GM23338 (cell line): Measurements from ENCODE around the gene TLCD4. TPM values are rescaled to one million over a fixed set of nuclear protein-coding genes. Genes with fewer than 3 reads are reported as not detected.

Source experiments
- ATAC-seq: fragments of 200-7000 bp; cut with Tn5 transposase; 3 replicates; pipeline ENCODE4 v1.9.1; 2020
- DNase-seq: peaks from one replicate; pipeline ENCODE4 v3.0.0-alpha.2; 2015; ENCODE audit warnings: low spot score
- H2AFZ ChIP-seq: fragments of 200-600 bp; sonication (generic); 2 replicates; pipeline ENCODE4 v1.8.0; 2016; ENCODE audit warnings: antibody characterized with exemption, mild to moderate bottlenecking, moderate library complexity
- H3F3A ChIP-seq: fragments of 200-600 bp; sonication (generic); replicated peaks from 2 replicates; pipeline ENCODE4 v1.8.0; 2017; ENCODE audit warnings: antibody characterized with exemption, mixed run types, low read depth
- H3K27ac ChIP-seq: fragments of 200-600 bp; sonication (generic); 2 replicates; pipeline ENCODE4 v1.6.1; 2016; ENCODE audit warnings: low read depth
- H3K27me3 ChIP-seq: fragments of 200-600 bp; sonication (generic); 2 replicates; pipeline ENCODE4 v1.8.0; 2016; ENCODE audit warnings: mild to moderate bottlenecking, mixed run types, moderate library complexity; ENCODE audit not compliant: insufficient read depth
- H3K36me3 ChIP-seq: fragments of 200-600 bp; sonication (generic); 2 replicates; pipeline ENCODE4 v1.8.0; 2016; ENCODE audit warnings: mild to moderate bottlenecking; ENCODE audit not compliant: insufficient read depth
- H3K4me1 ChIP-seq: fragments of 200-600 bp; sonication (generic); 2 replicates; pipeline ENCODE4 v1.8.0; 2016; ENCODE audit warnings: mild to moderate bottlenecking, moderate library complexity; ENCODE audit not compliant: insufficient read depth
- H3K4me2 ChIP-seq: fragments of 200-600 bp; sonication (generic); 2 replicates; pipeline ENCODE4 v1.7.1; 2017; ENCODE audit warnings: mixed run types
- H3K4me3 ChIP-seq: fragments of 200-600 bp; sonication (generic); 2 replicates; pipeline ENCODE4 v1.6.1; 2016; ENCODE audit warnings: mixed run types
- H3K79me2 ChIP-seq: fragments of 200-600 bp; sonication (generic); replicated peaks from 2 replicates; pipeline ENCODE4 v1.8.0; 2017; ENCODE audit warnings: mild to moderate bottlenecking; ENCODE audit not compliant: insufficient read depth
- H3K9me2 ChIP-seq: fragments of 200-600 bp; sonication (generic); 2 replicates; pipeline ENCODE4 v1.8.0; 2017; ENCODE audit not compliant: insufficient read depth
- H4K20me1 ChIP-seq: fragments of 200-600 bp; sonication (generic); replicated peaks from 2 replicates; pipeline ENCODE4 v1.8.0; 2017; ENCODE audit warnings: mild to moderate bottlenecking; ENCODE audit not compliant: insufficient read depth
- H3K27ac Mint-ChIP-seq: 2 replicates; pipeline ENCODE4 v1.8.0; 2020; ENCODE audit warnings: inconsistent platforms, mild to moderate bottlenecking, moderate library complexity, mixed read lengths
- H3K27me3 Mint-ChIP-seq: 3 replicates; pipeline ENCODE4 v1.8.0; 2022; ENCODE audit warnings: low read depth, mild to moderate bottlenecking, moderate library complexity, mixed read lengths, inconsistent platforms; ENCODE audit not compliant: insufficient read depth, poor library complexity
- H3K36me3 Mint-ChIP-seq: 3 replicates; pipeline ENCODE4 v1.8.0; 2021; ENCODE audit warnings: low read depth, mild to moderate bottlenecking, inconsistent platforms, moderate library complexity, mixed read lengths
- H3K4me1 Mint-ChIP-seq: 3 replicates; pipeline ENCODE4 v1.8.0; 2020; ENCODE audit warnings: mild to moderate bottlenecking, inconsistent platforms, mixed read lengths
- H3K4me3 Mint-ChIP-seq: 3 replicates; pipeline ENCODE4 v1.8.0; 2021; ENCODE audit warnings: moderate library complexity, mild to moderate bottlenecking, inconsistent platforms, mixed read lengths
- H3K9me3 Mint-ChIP-seq: 3 replicates; pipeline ENCODE4 v1.8.0; 2020; ENCODE audit warnings: moderate library complexity, mild to moderate bottlenecking, inconsistent platforms, mixed read lengths
- CREB1 ChIP-seq: fragments of 250-450 bp; sonication (Bioruptor Pico); IDR thresholded peaks from 2 replicates; pipeline ENCODE4 v1.5.0; 2020; ENCODE audit warnings: low read depth, mild to moderate bottlenecking, moderate library complexity
- EZH2 ChIP-seq: fragments of 200-600 bp; sonication (generic); IDR thresholded peaks from one replicate; pipeline ENCODE4 v1.8.0; 2017; ENCODE audit warnings: antibody characterized with exemption, mild to moderate bottlenecking, low read depth; ENCODE audit not compliant: unreplicated experiment
- EZH2phosphoT487 ChIP-seq: fragments of 200-600 bp; sonication (generic); IDR thresholded peaks from one replicate; pipeline ENCODE4 v1.8.1; 2018; ENCODE audit warnings: antibody characterized with exemption; ENCODE audit not compliant: unreplicated experiment
- JUNB ChIP-seq: IDR thresholded peaks from one replicate; pipeline ENCODE4 v1.6.1; 2016; ENCODE audit warnings: antibody characterized with exemption; ENCODE audit not compliant: unreplicated experiment
- NANOG ChIP-seq: IDR thresholded peaks from 2 replicates; pipeline ENCODE4 v1.6.1; 2016; ENCODE audit warnings: antibody characterized with exemption, borderline replicate concordance
- POLR2AphosphoS5 ChIP-seq: IDR thresholded peaks from 2 replicates; pipeline ENCODE4 v1.6.1; 2016; ENCODE audit warnings: antibody characterized with exemption, low read depth
- STAT1 ChIP-seq: IDR thresholded peaks from one replicate; pipeline ENCODE4 v1.6.1; 2016; ENCODE audit warnings: antibody characterized with exemption; ENCODE audit not compliant: unreplicated experiment
- ZNF114 ChIP-seq: fragments of 250-450 bp; sonication (Bioruptor Pico); IDR thresholded peaks from 2 replicates; pipeline ENCODE4 v1.5.0; 2020; ENCODE audit warnings: mild to moderate bottlenecking, moderate library complexity
- ZNF331 ChIP-seq: fragments of 250-450 bp; sonication (Bioruptor Pico); IDR thresholded peaks from 2 replicates; pipeline ENCODE4 v1.5.0; 2020; ENCODE audit warnings: low read depth, mild to moderate bottlenecking, moderate library complexity
- polyA plus RNA-seq: library from polyadenylated mRNA; unstranded; fragments of >200 nt; fragmentation: Nextera tagmentation; extraction: Ambion mirVana; gene quantifications from 2 replicates; pipeline ENCODE4 v1.2.1, GENCODE V29; 2016
- total RNA-seq: library from RNA; depleted of rRNA; stranded (reverse); fragments of >200 nt; shearing (Covaris generic); gene quantifications from 2 replicates; pipeline ENCODE4 v1.2.3, GENCODE V29; 2014
- TF ChIP-seq, protein P1 (sequence below), 2 experiments: fragments of 200-600 bp in 1 of 2; sonication (generic) in 1 of 2; conservative IDR thresholded peaks; 2 replicates each; pipeline versions ENCODE4 v1.5.1 to v1.6.1; 2016 to 2017; ENCODE audit warnings: antibody characterized with exemption in 2 of 2, low read depth in 2 of 2, mild to moderate bottlenecking in 2 of 2, moderate library complexity in 1 of 2
- TF ChIP-seq, protein P2 (sequence below): fragments of 250-450 bp; sonication (Bioruptor Pico); IDR thresholded peaks from 2 replicates; pipeline ENCODE4 v1.5.0; 2020; ENCODE audit warnings: mild to moderate bottlenecking, moderate library complexity
- TF ChIP-seq, protein P3 (sequence below): IDR thresholded peaks from one replicate; pipeline ENCODE4 v1.6.1; 2018; ENCODE audit warnings: antibody characterized with exemption; ENCODE audit not compliant: unreplicated experiment
- TF ChIP-seq, protein P4 (sequence below): IDR thresholded peaks from 2 replicates; pipeline ENCODE4 v1.6.1; 2016; ENCODE audit warnings: antibody characterized with exemption

TLCD4 gene
- total and polyA plus RNA-seq, 2 experiments from 2014 or later = 3.5 to 4.2 TPM

DNA sequence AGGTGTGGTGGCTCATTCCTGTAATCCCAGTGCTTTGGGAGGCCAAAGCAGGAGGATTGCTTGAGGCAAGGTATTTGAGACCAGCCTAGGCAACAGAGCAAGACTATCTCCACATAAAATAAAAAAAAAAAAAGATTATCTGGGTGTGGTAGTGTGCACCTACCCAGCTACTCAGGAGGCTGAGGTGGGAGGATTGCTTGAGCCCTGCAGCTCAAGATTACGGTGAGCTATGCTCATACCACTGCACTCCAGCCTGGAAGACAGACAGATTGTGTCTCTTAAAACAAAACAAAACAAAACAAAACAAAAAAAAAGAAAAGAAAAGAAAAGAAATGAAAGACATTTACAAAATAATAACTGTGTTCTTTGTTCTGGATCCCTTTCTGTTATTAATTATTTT is 6.1 kb upstream of the TLCD4 start:
- Histone ChIP-seq H3K4me3 (no peak overlapping the region), H3K27me3 (no peaks in the 10 kb centered on the region), H3K4me2 (no peak overlapping the region), H3K9me2 (no peaks in the 10 kb centered on the region), H4K20me1 (no peaks in the 10 kb centered on the region), H3K79me2 (no peaks in the 10 kb centered on the region), H2AFZ (no peak overlapping the region), H3K4me1 (0 out of 2 replicates have a peak, but pooled peaks cover 4% of the 10 kb centered on the region), H3K27ac (no peak overlapping the region), H3F3A (no peaks in the 10 kb centered on the region), H3K36me3 (no peaks in the 10 kb centered on the region)
- Mint-ChIP-seq H3K4me1 (peaks cover 5% of the 10 kb centered on the region; the same call in 2 of the 3 replicates), H3K9me3 (no peaks in the 10 kb centered on the region), H3K4me3 (no peak overlapping the region), H3K36me3 (no peaks in the 10 kb centered on the region), H3K27me3 (no peaks in the 10 kb centered on the region), H3K27ac (no peak overlapping the region)
- ATAC-seq (no peak), DNase-seq (no peak)
- TF ChIP-seq NANOG (no peak), EZH2phosphoT487 (no peak), JUNB (no peak), ZNF114 (CRISPR knock-in tag) (no peak), CREB1 (CRISPR knock-in tag) (no peak), POLR2AphosphoS5 (no peak), ZNF331 (CRISPR knock-in tag) (no peak), EZH2 (no peak), STAT1 (no peak)
- TF ChIP-seq, protein P1, sequence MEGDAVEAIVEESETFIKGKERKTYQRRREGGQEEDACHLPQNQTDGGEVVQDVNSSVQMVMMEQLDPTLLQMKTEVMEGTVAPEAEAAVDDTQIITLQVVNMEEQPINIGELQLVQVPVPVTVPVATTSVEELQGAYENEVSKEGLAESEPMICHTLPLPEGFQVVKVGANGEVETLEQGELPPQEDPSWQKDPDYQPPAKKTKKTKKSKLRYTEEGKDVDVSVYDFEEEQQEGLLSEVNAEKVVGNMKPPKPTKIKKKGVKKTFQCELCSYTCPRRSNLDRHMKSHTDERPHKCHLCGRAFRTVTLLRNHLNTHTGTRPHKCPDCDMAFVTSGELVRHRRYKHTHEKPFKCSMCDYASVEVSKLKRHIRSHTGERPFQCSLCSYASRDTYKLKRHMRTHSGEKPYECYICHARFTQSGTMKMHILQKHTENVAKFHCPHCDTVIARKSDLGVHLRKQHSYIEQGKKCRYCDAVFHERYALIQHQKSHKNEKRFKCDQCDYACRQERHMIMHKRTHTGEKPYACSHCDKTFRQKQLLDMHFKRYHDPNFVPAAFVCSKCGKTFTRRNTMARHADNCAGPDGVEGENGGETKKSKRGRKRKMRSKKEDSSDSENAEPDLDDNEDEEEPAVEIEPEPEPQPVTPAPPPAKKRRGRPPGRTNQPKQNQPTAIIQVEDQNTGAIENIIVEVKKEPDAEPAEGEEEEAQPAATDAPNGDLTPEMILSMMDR (conservative IDR thresholded peaks at IDR 0.05; ENCODE audit: low read depth in 2 of 2) = no peak
- TF ChIP-seq, protein P2, sequence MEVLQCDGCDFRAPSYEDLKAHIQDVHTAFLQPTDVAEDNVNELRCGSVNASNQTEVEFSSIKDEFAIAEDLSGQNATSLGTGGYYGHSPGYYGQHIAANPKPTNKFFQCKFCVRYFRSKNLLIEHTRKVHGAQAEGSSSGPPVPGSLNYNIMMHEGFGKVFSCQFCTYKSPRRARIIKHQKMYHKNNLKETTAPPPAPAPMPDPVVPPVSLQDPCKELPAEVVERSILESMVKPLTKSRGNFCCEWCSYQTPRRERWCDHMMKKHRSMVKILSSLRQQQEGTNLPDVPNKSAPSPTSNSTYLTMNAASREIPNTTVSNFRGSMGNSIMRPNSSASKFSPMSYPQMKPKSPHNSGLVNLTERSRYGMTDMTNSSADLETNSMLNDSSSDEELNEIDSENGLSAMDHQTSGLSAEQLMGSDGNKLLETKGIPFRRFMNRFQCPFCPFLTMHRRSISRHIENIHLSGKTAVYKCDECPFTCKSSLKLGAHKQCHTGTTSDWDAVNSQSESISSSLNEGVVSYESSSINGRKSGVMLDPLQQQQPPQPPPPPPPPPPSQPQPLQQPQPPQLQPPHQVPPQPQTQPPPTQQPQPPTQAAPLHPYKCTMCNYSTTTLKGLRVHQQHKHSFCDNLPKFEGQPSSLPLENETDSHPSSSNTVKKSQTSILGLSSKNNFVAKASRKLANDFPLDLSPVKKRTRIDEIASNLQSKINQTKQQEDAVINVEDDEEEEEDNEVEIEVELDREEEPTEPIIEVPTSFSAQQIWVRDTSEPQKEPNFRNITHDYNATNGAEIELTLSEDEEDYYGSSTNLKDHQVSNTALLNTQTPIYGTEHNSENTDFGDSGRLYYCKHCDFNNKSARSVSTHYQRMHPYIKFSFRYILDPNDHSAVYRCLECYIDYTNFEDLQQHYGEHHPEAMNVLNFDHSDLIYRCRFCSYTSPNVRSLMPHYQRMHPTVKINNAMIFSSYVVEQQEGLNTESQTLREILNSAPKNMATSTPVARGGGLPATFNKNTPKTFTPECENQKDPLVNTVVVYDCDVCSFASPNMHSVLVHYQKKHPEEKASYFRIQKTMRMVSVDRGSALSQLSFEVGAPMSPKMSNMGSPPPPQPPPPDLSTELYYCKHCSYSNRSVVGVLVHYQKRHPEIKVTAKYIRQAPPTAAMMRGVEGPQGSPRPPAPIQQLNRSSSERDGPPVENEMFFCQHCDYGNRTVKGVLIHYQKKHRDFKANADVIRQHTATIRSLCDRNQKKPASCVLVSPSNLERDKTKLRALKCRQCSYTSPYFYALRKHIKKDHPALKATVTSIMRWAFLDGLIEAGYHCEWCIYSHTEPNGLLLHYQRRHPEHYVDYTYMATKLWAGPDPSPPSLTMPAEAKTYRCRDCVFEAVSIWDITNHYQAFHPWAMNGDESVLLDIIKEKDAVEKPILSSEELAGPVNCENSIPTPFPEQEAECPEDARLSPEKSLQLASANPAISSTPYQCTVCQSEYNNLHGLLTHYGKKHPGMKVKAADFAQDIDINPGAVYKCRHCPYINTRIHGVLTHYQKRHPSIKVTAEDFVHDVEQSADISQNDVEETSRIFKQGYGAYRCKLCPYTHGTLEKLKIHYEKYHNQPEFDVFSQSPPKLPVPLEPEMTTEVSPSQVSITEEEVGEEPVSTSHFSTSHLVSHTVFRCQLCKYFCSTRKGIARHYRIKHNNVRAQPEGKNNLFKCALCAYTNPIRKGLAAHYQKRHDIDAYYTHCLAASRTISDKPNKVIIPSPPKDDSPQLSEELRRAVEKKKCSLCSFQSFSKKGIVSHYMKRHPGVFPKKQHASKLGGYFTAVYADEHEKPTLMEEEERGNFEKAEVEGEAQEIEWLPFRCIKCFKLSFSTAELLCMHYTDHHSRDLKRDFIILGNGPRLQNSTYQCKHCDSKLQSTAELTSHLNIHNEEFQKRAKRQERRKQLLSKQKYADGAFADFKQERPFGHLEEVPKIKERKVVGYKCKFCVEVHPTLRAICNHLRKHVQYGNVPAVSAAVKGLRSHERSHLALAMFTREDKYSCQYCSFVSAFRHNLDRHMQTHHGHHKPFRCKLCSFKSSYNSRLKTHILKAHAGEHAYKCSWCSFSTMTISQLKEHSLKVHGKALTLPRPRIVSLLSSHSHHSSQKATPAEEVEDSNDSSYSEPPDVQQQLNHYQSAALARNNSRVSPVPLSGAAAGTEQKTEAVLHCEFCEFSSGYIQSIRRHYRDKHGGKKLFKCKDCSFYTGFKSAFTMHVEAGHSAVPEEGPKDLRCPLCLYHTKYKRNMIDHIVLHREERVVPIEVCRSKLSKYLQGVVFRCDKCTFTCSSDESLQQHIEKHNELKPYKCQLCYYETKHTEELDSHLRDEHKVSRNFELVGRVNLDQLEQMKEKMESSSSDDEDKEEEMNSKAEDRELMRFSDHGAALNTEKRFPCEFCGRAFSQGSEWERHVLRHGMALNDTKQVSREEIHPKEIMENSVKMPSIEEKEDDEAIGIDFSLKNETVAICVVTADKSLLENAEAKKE (CRISPR knock-in tag) = no peak
- TF ChIP-seq, protein P3, sequence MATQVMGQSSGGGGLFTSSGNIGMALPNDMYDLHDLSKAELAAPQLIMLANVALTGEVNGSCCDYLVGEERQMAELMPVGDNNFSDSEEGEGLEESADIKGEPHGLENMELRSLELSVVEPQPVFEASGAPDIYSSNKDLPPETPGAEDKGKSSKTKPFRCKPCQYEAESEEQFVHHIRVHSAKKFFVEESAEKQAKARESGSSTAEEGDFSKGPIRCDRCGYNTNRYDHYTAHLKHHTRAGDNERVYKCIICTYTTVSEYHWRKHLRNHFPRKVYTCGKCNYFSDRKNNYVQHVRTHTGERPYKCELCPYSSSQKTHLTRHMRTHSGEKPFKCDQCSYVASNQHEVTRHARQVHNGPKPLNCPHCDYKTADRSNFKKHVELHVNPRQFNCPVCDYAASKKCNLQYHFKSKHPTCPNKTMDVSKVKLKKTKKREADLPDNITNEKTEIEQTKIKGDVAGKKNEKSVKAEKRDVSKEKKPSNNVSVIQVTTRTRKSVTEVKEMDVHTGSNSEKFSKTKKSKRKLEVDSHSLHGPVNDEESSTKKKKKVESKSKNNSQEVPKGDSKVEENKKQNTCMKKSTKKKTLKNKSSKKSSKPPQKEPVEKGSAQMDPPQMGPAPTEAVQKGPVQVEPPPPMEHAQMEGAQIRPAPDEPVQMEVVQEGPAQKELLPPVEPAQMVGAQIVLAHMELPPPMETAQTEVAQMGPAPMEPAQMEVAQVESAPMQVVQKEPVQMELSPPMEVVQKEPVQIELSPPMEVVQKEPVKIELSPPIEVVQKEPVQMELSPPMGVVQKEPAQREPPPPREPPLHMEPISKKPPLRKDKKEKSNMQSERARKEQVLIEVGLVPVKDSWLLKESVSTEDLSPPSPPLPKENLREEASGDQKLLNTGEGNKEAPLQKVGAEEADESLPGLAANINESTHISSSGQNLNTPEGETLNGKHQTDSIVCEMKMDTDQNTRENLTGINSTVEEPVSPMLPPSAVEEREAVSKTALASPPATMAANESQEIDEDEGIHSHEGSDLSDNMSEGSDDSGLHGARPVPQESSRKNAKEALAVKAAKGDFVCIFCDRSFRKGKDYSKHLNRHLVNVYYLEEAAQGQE = no peak
- TF ChIP-seq, protein P4, sequence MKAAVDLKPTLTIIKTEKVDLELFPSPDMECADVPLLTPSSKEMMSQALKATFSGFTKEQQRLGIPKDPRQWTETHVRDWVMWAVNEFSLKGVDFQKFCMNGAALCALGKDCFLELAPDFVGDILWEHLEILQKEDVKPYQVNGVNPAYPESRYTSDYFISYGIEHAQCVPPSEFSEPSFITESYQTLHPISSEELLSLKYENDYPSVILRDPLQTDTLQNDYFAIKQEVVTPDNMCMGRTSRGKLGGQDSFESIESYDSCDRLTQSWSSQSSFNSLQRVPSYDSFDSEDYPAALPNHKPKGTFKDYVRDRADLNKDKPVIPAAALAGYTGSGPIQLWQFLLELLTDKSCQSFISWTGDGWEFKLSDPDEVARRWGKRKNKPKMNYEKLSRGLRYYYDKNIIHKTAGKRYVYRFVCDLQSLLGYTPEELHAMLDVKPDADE = no peak
